HG03558 (cell line): ENCODE data around the gene UBTD1.
"Not testable (repeated sequence)": the region's sequence is repeated elsewhere in the genome, so short reads cannot be mapped to it uniquely, and the experiment has no call there.

ENCODE experiments used
- ATAC-seq: cut with Tn5 transposase; IDR thresholded peaks from one replicate; pipeline ENCODE4 v1.9.1; 2021; ENCODE audit warnings: moderate number of reproducible peaks; ENCODE audit not compliant: unreplicated experiment; ENCODE audit errors: extremely low read depth

Gene UBTD1

DNA sequence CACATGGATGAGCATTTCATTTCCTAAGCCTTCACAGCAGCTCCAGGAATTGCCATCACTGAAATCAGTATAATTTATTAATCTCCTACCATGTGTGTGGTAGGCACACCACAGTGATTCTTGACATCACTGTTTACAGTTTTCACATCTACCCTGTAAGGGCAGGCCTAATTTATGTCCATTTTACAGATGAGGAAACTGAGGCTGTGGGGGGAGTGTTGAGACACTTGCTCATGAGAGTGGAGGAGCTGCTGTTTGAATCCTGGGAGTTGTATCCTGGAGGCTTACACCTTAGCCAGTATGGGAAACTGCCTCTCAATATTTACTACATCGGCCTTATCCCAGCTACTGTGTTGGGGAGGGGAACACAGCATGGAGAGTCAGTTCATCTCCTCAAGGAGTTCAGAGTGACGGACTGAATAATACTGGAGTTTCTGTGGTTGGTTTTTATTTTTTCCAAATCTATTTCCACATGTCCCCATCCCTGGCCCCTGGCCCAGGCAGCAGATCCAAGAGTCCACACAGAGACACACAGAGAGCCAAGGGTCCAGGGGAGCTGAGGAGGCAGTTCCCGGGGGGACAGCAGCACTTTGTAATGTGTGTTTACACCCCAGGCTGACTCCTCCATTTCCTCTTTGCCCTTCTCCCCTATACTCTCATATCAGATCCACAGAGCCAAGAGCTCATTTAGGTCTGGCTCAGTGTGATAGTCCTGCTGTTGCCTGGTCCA, 13.2 kb downstream of the UBTD1 start:
- ATAC-seq: no peak

GRCh38 chr10:97512993-97513392, 14.3 kb downstream of the UBTD1 start:
- ATAC-seq: no peak

DNA sequence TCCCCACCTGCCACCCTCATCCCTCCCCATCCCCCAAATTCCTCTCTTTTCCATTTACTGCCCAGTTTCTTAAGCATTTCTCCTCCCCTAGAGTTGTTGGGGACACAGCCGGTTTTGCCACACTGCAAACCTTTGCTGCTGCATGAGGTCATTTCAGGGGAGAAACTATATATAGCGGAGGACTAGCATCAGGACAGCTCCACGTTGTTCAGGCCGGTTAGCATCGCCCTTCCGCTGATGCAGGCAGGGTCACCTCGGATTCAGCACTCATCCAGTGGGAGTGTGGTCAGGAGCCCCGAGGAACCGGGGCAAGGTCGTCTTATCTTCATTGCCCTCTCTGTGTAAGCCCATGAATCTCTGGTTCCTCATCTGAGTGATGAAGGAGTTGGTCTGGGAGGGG, 15.6 kb downstream of the UBTD1 start:
- ATAC-seq: no peak

DNA sequence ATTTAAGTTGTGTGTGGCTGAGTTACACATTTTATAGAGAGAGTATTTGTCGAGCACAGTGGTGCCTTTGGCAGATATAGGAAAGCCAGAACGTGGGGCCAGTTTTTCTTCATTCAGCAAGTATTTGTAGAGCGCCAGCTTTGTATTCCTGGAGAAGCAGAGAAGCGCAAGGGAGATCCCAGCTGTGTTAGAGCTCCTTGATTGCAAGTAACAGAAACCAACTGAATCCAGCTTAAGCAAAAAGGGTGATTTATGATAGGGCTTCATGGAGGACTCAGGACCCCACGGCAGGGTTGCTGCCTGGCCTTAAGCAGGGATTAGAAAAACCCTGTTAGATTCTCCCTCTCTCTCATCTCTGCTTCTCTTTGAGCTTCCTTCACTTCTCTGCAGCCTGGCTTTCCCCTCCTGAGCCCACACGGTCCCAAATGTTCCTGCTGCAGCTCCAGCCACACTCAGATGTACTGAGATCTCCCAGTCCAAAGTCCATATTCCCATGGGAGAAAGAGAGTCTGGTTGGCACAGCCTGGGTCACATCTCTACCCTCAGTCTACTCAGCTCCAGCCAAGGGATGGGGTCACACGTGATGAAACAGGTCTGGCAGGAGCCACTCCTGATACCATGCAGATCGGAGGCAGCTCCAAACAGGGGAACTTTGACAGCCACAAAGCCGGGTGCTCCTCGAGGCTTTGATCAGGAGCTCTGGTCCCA, 16.7 kb downstream of the UBTD1 start:
- ATAC-seq: no peak

GRCh38 chr10:97517096-97517750, 18.5 kb downstream of the UBTD1 start:
- no peak for ATAC-seq

DNA sequence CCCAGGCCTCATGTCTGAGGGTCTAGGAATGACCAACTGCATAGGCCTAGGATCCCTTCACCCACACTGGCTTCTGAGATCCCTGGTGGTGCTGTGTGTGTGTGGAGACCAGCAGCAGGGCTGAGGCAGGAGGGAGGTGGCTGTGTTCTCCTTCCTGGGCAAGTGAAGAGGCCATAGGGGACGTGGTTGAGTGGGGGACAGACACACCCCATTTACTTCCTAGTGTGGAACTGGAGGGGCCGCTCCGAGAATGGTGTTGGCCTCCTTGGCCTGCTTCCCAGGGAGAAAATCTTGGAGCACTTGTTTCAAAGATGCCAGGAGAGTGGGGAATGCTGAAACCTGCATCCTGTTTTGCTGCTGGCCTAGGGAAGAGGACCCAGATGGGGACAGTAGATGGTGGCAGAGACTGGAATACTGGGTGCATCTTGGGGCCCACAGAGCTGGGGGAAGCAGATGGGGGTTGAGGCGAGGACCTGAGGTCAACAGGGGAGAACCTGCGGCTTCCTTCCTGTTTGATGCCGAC, 19.1 kb downstream of the UBTD1 start:
- ATAC-seq: no peak

DNA sequence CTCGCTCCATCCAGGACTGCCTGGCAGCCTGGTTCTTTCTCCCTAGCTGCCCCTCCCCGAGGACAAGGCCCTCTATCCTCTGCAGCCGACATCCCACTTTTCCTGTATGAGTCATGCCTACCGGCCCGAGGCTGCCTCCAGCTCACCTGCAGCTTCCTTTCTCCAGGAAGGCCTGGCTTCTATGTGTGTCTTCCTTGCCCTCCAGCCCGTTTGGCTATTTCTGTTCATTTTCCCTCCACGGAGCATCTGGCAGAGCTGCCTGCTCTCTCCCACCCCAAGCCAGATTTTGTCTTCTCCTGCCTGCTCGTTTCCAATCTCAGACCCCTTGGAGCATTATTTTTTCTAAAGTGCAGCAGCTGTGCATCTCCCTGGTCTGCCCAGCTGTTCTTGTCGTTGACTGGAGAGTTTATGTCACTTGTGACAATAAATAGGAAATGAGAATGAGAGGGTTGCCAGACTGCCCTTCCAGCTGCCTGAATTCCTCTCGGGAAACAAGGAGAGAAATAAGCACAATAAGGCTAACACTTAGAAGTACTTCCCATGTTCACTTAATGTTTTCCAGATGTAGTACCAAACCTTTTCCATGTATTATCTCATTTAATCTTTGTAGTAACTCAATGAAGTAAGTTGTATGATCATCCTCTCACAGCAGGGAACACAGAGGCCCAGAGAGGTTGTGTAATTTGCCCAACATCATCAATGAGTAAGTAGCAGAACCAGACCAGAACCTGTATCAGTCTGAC, 19.7 kb downstream of the UBTD1 start:
- ATAC-seq: no peak

DNA sequence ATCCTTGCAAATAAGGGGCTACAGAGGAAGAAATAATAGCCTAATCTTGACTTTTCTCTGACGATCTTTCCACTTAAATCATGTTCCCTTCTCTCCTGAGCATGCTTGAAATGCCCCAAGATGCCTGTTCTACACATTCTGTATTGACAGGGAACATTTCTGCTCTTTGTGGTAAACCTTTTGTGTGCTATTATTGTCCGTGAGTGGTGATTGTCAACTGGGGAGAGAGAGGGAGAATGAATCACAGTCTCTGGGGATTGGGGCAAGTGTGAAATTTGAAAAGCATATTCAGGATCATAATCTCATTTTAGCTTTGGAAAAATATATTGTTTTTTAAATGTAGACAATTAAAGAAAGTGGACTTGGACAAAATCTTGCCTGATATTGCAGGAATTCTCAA, 20.6 kb downstream of the UBTD1 start:
- ATAC-seq: no peak

- ATAC-seq: no peak
Observed at GRCh38 chr10:97520520-97520919, 21.8 kb downstream of the UBTD1 start.

GRCh38 chr10:97520978-97521761, 22.4 kb downstream of the UBTD1 start:
- no peak for ATAC-seq

GRCh38 chr10:97522071-97522470, 23.3 kb downstream of the UBTD1 start:
- no peak for ATAC-seq

GRCh38 chr10:97522937-97523336, 24.2 kb downstream of the UBTD1 start:
- ATAC-seq: no peak

- no peak for ATAC-seq
Observed at GRCh38 chr10:97525086-97525485, 26.4 kb downstream of the UBTD1 start.

GRCh38 chr10:97525683-97526110, 27.0 kb downstream of the UBTD1 start:
- ATAC-seq: no peak

DNA sequence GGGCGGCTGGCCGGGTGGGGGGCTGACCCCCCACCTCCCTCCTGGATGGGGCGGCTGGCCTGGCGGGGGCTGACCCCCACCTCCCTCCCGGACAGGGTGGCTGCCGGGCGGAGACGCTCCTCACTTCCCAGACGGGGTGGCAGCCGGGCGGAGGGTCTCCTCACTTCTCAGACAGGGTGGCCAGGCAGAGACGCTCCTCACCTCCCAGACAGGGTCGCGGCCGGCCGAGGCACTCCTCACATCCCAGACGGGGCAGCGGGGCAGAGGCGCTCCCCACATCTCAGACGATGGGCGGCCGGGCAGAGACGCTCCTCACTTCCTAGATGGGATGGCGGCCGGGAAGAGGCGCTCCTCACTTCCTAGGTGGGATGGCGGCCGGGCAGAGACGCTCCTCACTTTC, 30.2 kb downstream of the UBTD1 start:
- ATAC-seq: not testable (repeated sequence)

DNA sequence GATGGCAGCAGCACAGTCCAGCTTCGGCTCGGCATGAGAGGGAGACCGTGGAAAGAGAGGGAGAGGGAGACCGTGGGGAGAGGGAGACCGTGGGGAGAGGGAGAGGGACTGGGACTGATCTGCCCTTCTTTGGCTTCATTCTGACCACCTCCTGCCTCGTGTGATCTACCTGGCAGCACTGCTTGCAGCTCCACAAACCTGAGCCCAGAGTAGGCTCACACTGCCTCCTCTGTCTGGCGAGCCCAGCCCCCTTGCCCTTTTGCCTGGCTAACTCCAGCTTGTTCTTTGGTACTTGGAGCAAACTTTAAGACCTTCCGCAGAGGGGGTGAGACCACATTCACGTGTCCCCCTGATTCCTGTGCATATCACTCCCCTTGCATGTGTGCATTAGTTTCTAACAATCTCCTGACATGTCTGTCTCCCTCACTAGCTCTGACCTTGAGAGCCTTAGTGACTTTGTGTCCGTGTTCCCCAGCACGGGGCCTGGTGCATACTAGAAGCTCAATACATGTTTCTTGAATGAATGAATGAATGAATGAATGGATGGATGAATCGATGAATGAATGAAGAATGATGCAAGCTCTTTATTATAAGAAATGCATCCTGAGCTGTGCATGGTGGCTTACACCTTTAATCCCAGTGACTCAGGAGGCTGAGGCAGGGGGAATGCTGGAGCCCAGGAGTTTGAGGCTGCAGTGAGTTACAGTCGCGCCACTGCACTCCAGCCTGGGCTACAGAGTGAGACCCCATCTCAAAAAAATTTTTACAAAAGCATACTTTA, 31.2 kb downstream of the UBTD1 start:
- no peak for ATAC-seq

DNA sequence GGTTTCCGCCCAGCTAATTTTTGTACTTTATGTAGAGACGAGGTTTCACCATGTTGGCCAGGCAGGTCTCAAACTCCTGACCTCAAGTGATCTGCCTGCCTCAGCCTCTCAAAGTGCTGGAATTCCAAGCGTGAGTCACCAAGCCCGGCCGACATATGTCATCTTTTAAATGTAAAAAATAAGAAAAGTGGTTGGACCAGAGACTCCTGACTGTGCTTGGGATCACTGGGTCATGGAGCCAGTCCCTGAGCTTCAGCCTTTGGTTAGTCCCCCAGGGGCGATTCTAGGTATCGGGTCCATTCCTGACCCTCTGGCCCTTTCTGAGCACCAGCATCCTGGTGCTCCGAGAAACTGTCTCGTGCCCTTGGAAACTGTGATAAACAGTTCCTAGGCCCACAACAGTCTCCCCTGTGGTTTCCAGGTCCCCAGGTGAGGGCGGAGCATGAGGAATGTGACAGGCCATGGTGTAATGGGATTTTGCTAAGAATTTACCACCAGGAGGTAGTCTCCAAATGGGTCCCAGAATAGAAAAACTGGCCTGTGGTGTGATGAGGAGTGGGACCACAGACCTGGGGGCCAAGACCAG, 32.8 kb downstream of the UBTD1 start:
- ATAC-seq: no peak

- ATAC-seq: no peak
Observed at GRCh38 chr10:97532935-97533671, 34.4 kb downstream of the UBTD1 start.
